Spleen (tissue), 7 donors: ENCODE measurements around the gene SLC39A8.

Experiments used
- POLR2A ChIP-seq, 3 donors: fragments of 450-650 bp; IDR thresholded peaks; one replicate each; pipeline ENCODE4 v1.5.1; 2017; ENCODE audit warnings: antibody characterized with exemption in 3 of 3, mild to moderate bottlenecking in 1 of 3
- POLR2AphosphoS5 ChIP-seq, 3 donors: sonication (generic); formaldehyde crosslinking; IDR thresholded peaks; one replicate each; pipeline ENCODE4 v1.5.1; 2017; ENCODE audit warnings: antibody characterized with exemption in 3 of 3
- TF ChIP-seq, protein P1 (sequence below), 11 experiments: fragments of 200-600 bp in 7 of 11; fragments of 450-650 bp in 4 of 11; sonication (generic) in 4 of 11; IDR thresholded peaks in 8 of 11; conservative IDR thresholded peaks in 3 of 11; 1 replicate in 7 of 11; 2 replicates in 4 of 11; pipeline versions ENCODE4 v1.4.0 to v1.8.0; 2016 to 2021; ENCODE audit warnings: antibody characterized with exemption in 11 of 11, inconsistent platforms in 4 of 11, mild to moderate bottlenecking in 1 of 11
- donor health status: DM: no; HTN: no; CAD: no; lungs with moderate emphysema.
- donor health status: DM: no; HTN: no; CAD: no.
- donor health status: DM: no; HTN: no; CAD: no.

DNA sequence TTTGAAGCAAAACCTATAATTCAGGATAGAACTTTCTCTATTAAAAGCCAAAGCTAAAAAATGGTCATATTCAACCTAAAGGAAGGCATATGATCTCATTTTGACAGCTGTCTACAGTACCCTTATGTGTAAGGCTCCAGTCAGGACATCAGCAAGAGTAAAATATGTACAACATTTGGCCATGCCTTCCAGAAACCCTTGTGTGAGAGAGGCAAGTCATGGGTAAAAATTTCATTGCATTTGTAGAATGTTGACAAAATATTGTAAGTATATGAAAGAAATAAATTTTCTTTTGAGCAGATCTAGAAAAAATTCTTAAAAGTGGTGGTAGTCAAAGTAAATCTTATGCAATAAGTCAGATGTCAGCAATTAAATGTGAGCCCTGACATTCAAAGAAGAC, 132.3 kb downstream of the SLC39A8 start:
- TF ChIP-seq, protein P1, sequence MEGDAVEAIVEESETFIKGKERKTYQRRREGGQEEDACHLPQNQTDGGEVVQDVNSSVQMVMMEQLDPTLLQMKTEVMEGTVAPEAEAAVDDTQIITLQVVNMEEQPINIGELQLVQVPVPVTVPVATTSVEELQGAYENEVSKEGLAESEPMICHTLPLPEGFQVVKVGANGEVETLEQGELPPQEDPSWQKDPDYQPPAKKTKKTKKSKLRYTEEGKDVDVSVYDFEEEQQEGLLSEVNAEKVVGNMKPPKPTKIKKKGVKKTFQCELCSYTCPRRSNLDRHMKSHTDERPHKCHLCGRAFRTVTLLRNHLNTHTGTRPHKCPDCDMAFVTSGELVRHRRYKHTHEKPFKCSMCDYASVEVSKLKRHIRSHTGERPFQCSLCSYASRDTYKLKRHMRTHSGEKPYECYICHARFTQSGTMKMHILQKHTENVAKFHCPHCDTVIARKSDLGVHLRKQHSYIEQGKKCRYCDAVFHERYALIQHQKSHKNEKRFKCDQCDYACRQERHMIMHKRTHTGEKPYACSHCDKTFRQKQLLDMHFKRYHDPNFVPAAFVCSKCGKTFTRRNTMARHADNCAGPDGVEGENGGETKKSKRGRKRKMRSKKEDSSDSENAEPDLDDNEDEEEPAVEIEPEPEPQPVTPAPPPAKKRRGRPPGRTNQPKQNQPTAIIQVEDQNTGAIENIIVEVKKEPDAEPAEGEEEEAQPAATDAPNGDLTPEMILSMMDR (IDR thresholded peaks at IDR 0.05 in 8 of 11, conservative IDR thresholded peaks at IDR 0.05 in 3 of 11), result no peak
- no peak for TF ChIP-seq POLR2AphosphoS5 (IDR thresholded peaks at IDR 0.05)
- TF ChIP-seq POLR2A (IDR thresholded peaks at IDR 0.05), result no peak
